GM12878 (cell line): ENCODE measurements around the gene SORCS2. TPM values are rescaled to one million over a fixed set of nuclear protein-coding genes. Genes with fewer than 3 reads are reported as not detected.

ENCODE experiments used
- CUX1 ChIP-seq: IDR thresholded peaks from 2 replicates; pipeline ENCODE4 v1.6.1; 2012; ENCODE audit warnings: improper control_type of control experiment, low read depth, low read length; ENCODE audit not compliant: insufficient replicate concordance
- E2F4 ChIP-seq: IDR thresholded peaks from 2 replicates; pipeline ENCODE4 v1.6.1; 2012; ENCODE audit warnings: low read depth, low read length, improper control_type of control experiment
- NBN ChIP-seq: fragments of 450-650 bp; IDR thresholded peaks from 2 replicates; pipeline ENCODE4 v1.6.1; 2016
- NFYA ChIP-seq: IDR thresholded peaks from 2 replicates; pipeline ENCODE4 v1.6.1; 2011; ENCODE audit warnings: low read depth, mild to moderate bottlenecking, low read length, improper control_type of control experiment, borderline replicate concordance
- POLR2AphosphoS5 ChIP-seq: IDR thresholded peaks from 2 replicates; pipeline ENCODE4 v1.6.1; 2011; ENCODE audit warnings: mild to moderate bottlenecking, low read length, inconsistent platforms
- SMC3 ChIP-seq: IDR thresholded peaks from 2 replicates; pipeline ENCODE4 v1.6.1; 2011; ENCODE audit warnings: low read length, improper control_type of control experiment, borderline replicate concordance
- TARDBP ChIP-seq: IDR thresholded peaks from 2 replicates; pipeline ENCODE4 v1.6.1; 2016; ENCODE audit warnings: borderline replicate concordance
- polyA plus RNA-seq, 11 experiments: library from polyadenylated mRNA; depleted of rRNA in 4 of 11; unstranded in 6 of 11; stranded (reverse) in 5 of 11; fragments of >200 nt; fragmentation: Nextera tagmentation in 4 of 11; fragmentation: Illumina TruSeq in 1 of 11; extraction: Ambion mirVana in 4 of 11; extraction: Trizol in 1 of 11; gene quantifications; 1 replicate in 1 of 11; 2 replicates in 10 of 11; pipeline versions ENCODE4 v1.2.1 to v1.2.3, GENCODE V29; 2011 to 2016; ENCODE audit warnings: inconsistent platforms in 2 of 11, missing spikeins in 2 of 11, low read depth in 1 of 11
- total RNA-seq, 4 experiments: library from RNA; depleted of rRNA in 3 of 4; stranded (reverse); fragments of >200 nt in 3 of 4; fragmentation: Illumina TruSeq in 1 of 4; extraction: Trizol in 1 of 4; gene quantifications; 2 replicates each; pipeline versions ENCODE4 v1.2.1 to v1.2.3, GENCODE V29; 2013 to 2021

The SORCS2 gene
- total and polyA plus RNA-seq, 10 of the 15 experiments (the other 5 are each of a cell fraction or from before 2014, with no cell fraction given) = 0.01 to 0.15 (median 0.05) TPM; not detected in 5

GRCh38 chr4:7261087-7261486, 68.7 kb downstream of the SORCS2 start (continued):
- TF ChIP-seq CUX1 = no peak
- no peak for TF ChIP-seq POLR2AphosphoS5
- TF ChIP-seq NBN = no peak
- TF ChIP-seq TARDBP = no peak
- TF ChIP-seq NFYA = no peak
- TF ChIP-seq SMC3 = no peak
- no peak for TF ChIP-seq E2F4
- TF ChIP-seq, all 136 proteins: peak for 0
